HG02973 (cell line): ENCODE results near the gene RNU7-1.
"Not testable (repeated sequence)": the region's sequence is repeated elsewhere in the genome, so short reads cannot be mapped to it uniquely, and the experiment has no call there.

Experiments
- ATAC-seq: cut with Tn5 transposase; IDR thresholded peaks from one replicate; pipeline ENCODE4 v1.9.1; 2021; ENCODE audit warnings: moderate library complexity; ENCODE audit not compliant: unreplicated experiment

Gene RNU7-1

GRCh38 chr12:6943722-6944380 lies at the start of gene RNU7-1, which contains the start of gene C12orf57:
RNU7-1 (plus strand) TSS chr12:6943816.
C12orf57 (plus strand) TSS chr12:6944022; CDS start chr12:6944122, 100 bp downstream.
- peak; percentile 28 for ATAC-seq

GRCh38 chr12:6894321-6894720 lies 49.3 kb upstream of the RNU7-1 start:
- no peak for ATAC-seq

GRCh38 chr12:6896846-6897435 lies 46.7 kb upstream of the RNU7-1 start:
- ATAC-seq: no peak

- no peak for ATAC-seq
Measured at GRCh38 chr12:6899427-6899826, 44.2 kb upstream of the RNU7-1 start.

GRCh38 chr12:6899837-6900519 lies 43.6 kb upstream of the RNU7-1 start:
- no peak for ATAC-seq

- no peak for ATAC-seq
Measured at GRCh38 chr12:6902448-6902847, 41.2 kb upstream of the RNU7-1 start.

- ATAC-seq: no peak
Measured at GRCh38 chr12:6903722-6904121, 39.9 kb upstream of the RNU7-1 start.

- peak; percentile 84 for ATAC-seq
Measured at GRCh38 chr12:6904280-6905276, 39.0 kb upstream of the RNU7-1 start, which contains the start of gene LRRC23. LRRC23 (plus strand) TSS chr12:6904822; CDS start chr12:6905634, 812 bp downstream.

GRCh38 chr12:6905414-6906040 lies 38.1 kb upstream of the RNU7-1 start:
- no peak for ATAC-seq

GRCh38 chr12:6908141-6908540 lies 35.5 kb upstream of the RNU7-1 start:
- ATAC-seq: not testable (repeated sequence)

- ATAC-seq: no peak
Measured at GRCh38 chr12:6909421-6910145, 34.0 kb upstream of the RNU7-1 start.

- ATAC-seq: no peak
Measured at GRCh38 chr12:6912164-6912935, 31.3 kb upstream of the RNU7-1 start.

- ATAC-seq: peak; percentile 51
Measured at GRCh38 chr12:6914246-6914946, 29.2 kb upstream of the RNU7-1 start, which contains the start of gene ENO2. ENO2 (plus strand) TSS chr12:6914580; CDS start chr12:6915833, 1,253 bp downstream.

GRCh38 chr12:6914947-6915788 lies 28.4 kb upstream of the RNU7-1 start:
- ATAC-seq: no peak

- ATAC-seq: no peak
Measured at GRCh38 chr12:6915789-6916285, 27.8 kb upstream of the RNU7-1 start.

GRCh38 chr12:6916426-6917200 lies 27.0 kb upstream of the RNU7-1 start:
- ATAC-seq: no peak
